Erythroblast (primary cell): Measurements from ENCODE around the gene PAM.

ENCODE experiments used
- GATA1 ChIP-seq: IDR thresholded peaks from 2 replicates; pipeline ENCODE4 v1.6.1; 2011; ENCODE audit warnings: low read depth, mild to moderate bottlenecking, control low read depth, low read length, moderate library complexity
- POLR2A ChIP-seq: IDR thresholded peaks from 2 replicates; pipeline ENCODE4 v1.6.1; 2011; ENCODE audit warnings: mild to moderate bottlenecking, low read length

DNA sequence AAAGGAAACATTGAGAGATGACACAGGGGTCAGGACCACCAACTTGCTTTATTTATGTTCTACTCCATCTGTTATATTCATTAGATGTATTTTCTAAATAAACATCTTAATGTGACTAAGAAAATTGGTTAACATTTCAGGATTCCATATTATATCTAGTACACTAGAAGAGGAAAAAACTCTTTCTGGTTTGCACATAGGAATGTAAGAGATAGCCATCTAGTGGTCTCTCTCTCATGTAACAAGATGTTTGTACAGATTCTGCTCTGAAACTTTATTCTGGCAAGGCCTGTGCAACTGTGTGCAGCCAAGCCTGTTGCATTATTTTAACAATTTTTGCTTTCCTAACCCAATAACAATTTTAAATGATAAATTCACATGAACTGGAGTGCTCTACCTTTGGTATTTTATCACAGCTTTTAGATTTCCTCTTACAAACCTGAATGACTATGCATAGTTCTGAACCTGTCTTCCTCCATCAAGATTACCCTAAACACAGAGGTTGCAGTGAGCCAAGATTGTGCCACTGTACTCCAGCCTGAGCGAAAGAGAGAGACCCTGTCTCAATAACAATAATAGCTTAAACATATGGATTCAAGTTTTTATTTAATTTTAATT, 216.7 kb downstream of the PAM start:
- no peak for TF ChIP-seq POLR2A
- TF ChIP-seq GATA1 = no peak
